Epithelial cell of proximal tubule (primary cell): ENCODE data around the gene CALML5. TPM values are rescaled to one million over a fixed set of nuclear protein-coding genes. Genes with fewer than 3 reads are reported as not detected.
A peak's percentile ranks its signal among the peaks of the same experiment; 100 is the strongest.

Source experiments
- DNase-seq: peaks from one replicate; pipeline ENCODE4 v3.0.0-alpha.2; 2011; ENCODE audit warnings: low read depth
- H3K4me3 ChIP-seq: 2 replicates; pipeline ENCODE4 v1.5.1; 2011; ENCODE audit warnings: low read depth, mild to moderate bottlenecking, low read length
- total RNA-seq: library from RNA; depleted of rRNA; stranded (reverse); fragments of >200 nt; gene quantifications from 2 replicates; pipeline ENCODE4 v1.2.3, GENCODE V29; 2015
- TF ChIP-seq, protein P1 (sequence below): conservative IDR thresholded peaks from 2 replicates; pipeline ENCODE4 v1.5.1; 2012; ENCODE audit warnings: low read depth, mild to moderate bottlenecking, low read length

CALML5 gene, protein sequence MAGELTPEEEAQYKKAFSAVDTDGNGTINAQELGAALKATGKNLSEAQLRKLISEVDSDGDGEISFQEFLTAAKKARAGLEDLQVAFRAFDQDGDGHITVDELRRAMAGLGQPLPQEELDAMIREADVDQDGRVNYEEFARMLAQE
- 0.65 TPM in 1 of 2 replicates, not detected in the other for total RNA-seq

GRCh38 chr10:5499493-5500140 is at the start of gene CALML5:
Gene CALML5 (minus strand): TSS chr10:5499570. CDS start chr10:5499438, 132 bp downstream.
- TF ChIP-seq, protein P1, sequence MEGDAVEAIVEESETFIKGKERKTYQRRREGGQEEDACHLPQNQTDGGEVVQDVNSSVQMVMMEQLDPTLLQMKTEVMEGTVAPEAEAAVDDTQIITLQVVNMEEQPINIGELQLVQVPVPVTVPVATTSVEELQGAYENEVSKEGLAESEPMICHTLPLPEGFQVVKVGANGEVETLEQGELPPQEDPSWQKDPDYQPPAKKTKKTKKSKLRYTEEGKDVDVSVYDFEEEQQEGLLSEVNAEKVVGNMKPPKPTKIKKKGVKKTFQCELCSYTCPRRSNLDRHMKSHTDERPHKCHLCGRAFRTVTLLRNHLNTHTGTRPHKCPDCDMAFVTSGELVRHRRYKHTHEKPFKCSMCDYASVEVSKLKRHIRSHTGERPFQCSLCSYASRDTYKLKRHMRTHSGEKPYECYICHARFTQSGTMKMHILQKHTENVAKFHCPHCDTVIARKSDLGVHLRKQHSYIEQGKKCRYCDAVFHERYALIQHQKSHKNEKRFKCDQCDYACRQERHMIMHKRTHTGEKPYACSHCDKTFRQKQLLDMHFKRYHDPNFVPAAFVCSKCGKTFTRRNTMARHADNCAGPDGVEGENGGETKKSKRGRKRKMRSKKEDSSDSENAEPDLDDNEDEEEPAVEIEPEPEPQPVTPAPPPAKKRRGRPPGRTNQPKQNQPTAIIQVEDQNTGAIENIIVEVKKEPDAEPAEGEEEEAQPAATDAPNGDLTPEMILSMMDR: no peak
- DNase-seq: no peak
- H3K4me3 ChIP-seq: no peak within 1 kb of the TSS

DNA sequence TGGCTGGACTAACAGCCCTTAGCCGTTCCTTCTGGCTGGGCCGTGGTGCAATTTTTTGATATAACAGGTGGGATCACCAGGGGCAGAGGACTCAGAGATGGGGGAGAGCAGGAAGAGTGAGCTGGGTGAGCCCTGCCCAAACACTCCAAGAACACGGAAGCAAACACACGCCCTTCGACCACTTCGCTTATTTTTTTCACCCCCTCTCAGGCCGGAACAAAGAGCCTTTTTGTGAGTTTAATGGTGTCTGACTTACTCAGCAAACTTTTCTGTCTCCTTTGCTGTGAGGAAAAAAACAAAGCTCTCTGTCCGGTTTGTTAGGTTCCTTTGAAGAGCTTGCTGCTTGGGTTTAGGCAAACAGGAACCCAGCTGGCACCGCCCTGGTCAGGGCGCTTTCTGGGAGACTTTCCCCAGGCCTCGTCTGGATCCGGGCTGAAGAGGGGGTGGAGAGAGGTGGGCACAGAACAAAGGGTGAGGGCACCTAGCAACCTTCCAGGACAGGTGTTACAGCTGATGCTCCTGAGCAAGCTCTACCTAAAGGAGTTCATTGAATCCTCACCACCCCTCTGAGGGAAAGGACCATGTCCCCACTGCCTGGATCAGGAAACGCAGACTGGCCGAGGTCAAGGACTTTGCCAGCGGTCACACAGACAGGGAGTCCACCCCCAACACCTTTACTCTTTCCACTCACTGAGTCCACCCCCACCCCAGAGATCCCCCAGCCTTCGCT is 48.7 kb upstream of the CALML5 start:
- TF ChIP-seq, protein P1: no peak
- peak overlapping the region; percentile 27 for H3K4me3 ChIP-seq
- no peak for DNase-seq

GRCh38 chr10:5547681-5547930 is 48.2 kb upstream of the CALML5 start:
- TF ChIP-seq, protein P1: no peak
- no peak for DNase-seq
- peak overlapping the region; percentile 27 for H3K4me3 ChIP-seq

DNA sequence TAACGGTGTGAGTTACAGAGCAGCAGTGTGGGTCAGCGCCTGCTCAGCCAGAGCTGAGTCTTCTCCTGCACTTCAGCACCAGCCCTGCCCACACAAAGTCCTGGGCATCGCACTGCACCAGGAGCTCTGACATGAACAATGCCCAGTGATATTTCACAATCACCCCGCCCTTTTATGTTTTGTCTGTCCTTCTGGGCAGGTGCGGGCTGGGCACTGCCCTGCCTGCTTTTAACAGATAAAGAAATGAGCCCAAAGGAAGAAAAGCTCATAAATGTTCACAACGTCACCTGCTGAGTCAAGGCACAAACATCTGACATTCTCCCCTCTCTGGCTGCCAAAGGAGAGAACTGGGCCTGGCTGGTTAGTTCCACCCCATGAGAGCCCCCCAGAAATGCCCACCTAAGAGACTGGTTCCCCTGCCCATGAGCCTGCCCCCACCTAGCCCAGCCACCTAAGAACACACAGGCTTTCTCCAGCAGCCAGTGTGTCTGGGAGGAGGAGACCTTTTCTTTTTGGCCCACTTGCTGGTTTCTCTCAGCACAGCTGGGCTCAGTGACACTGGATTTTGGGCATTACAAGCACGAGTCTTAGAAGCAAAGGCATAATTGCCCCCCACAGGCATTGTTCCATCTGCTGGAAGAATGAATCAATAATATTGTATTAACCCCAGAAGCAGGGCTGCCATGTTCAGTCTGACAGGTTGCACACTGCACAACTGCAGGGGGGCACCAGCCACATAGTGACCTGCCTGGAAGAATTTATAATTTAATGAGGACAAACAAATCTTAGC is 47.7 kb upstream of the CALML5 start:
- peak overlapping the region; percentile 27 for H3K4me3 ChIP-seq
- no peak for DNase-seq
- TF ChIP-seq, protein P1: no peak

DNA sequence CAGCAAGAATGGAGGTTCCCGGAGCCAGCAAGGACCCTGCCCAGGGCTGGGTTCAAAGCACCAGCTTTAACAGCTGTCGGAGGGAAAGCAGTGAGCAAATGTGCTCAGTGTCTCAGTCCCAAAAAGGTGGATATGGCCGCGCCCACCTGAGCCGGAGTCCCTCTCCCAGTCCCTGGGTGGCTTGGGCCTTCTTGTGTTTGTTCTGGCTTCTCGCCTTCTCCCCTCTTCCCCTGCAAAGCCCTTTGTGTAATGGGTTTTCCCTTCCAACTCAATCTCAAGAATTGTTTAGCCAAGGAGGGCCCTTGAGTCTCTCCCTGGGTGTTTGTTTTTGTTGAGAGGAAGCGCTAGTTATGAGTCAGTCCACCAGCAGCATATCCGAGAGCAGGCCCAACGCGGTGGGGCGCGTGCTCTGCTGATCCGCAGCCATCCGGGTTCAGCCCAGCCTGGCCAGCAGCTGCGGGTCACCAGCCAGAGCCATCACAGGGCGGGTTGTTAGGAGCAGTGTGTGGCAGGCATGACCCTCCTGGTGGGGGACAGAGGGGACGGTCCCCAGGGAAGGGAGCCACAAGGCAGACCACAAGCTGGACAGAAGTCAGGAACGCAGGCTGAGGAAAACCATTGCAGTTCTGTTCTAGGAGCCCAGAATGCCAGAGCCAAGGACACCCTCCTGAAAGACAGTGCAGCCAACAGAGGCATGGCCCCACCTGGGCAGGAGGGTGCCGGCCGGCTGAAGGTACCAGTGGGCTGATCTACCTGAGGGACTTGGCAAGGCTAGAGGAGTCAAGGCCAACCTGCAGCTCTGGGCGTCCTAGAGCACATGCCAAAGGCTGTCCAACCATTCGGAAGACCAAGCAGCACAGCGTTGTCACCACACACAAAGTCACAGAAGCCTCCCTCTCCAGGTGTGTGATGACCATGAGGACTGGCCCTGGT is 46.7 kb upstream of the CALML5 start:
- H3K4me3 ChIP-seq: no peak overlapping the region
- TF ChIP-seq, protein P1: no peak
- DNase-seq: no peak

DNA sequence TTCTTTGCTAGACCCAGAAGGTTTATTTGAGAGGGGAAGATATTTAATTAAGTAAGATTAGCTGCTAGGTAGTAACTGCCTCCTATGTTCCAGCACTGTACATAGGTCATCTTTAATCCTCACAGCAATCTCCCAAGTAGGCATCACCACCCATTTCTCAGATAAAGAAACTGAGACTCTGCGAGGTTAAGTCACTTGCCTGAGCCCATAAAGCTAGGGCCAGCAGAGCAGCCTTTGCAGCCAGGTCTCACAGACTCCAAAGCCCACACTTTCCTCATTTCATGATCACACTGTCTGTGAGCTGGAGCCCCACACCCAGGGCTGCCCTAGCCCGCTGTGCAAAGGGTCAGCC is 46.0 kb upstream of the CALML5 start:
- TF ChIP-seq, protein P1: no peak
- no peak for DNase-seq
- H3K4me3 ChIP-seq: no peak overlapping the region
